ENCODE results near the gene SP8.

SP8 gene

GRCh38 chr7:20797042-20797461, 10.4 kb upstream of the SP8 start:
- Mint-ChIP-seq H3K4me3 (peak overlapping the region; percentile 89), H3K4me1 (peaks cover 38% of the 10 kb centered on the region), H3K27ac (no peak overlapping the region), H3K27me3 (ENCODE audit: low read depth, poor library complexity) (peaks cover 85% of the 10 kb centered on the region), H3K9me3 (no peaks in the 10 kb centered on the region), H3K36me3 (ENCODE audit: low read depth) (no peaks in the 10 kb centered on the region)
- no peak for DNase-seq
- TF ChIP-seq CTCF (IDR thresholded peaks at IDR 0.05), result no peak

- H3K27me3 Mint-ChIP-seq (ENCODE audit: low read depth, poor library complexity), result peaks cover 88% of the 10 kb centered on the region
- H3K4me1 Mint-ChIP-seq, result peaks cover 43% of the 10 kb centered on the region
- peak overlapping the region; percentile 89 for H3K4me3 Mint-ChIP-seq
- no peak overlapping the region for H3K27ac Mint-ChIP-seq
- no peaks in the 10 kb centered on the region for H3K9me3 Mint-ChIP-seq
- TF ChIP-seq CTCF (IDR thresholded peaks at IDR 0.05), result no peak
- no peaks in the 10 kb centered on the region for H3K36me3 Mint-ChIP-seq (ENCODE audit: low read depth)
- DNase-seq, result no peak
These were observed 9.8 kb upstream of the SP8 start for GRCh38 chr7:20796500-20796899.

GRCh38 chr7:20795881-20796280, 9.2 kb upstream of the SP8 start:
- Mint-ChIP-seq H3K27ac (no peak overlapping the region), H3K36me3 (ENCODE audit: low read depth) (no peaks in the 10 kb centered on the region), H3K9me3 (no peaks in the 10 kb centered on the region), H3K4me1 (peaks cover 49% of the 10 kb centered on the region), H3K27me3 (ENCODE audit: low read depth, poor library complexity) (peaks cover 92% of the 10 kb centered on the region), H3K4me3 (no peak overlapping the region)
- DNase-seq, result no peak
- no peak for TF ChIP-seq CTCF (IDR thresholded peaks at IDR 0.05)

- TF ChIP-seq CTCF (IDR thresholded peaks at IDR 0.05), result no peak
- no peak for DNase-seq
- H3K27me3 Mint-ChIP-seq (ENCODE audit: low read depth, poor library complexity), result peaks cover 93% of the 10 kb centered on the region
- H3K4me1 Mint-ChIP-seq, result peaks cover 53% of the 10 kb centered on the region
- no peaks in the 10 kb centered on the region for H3K9me3 Mint-ChIP-seq
- no peaks in the 10 kb centered on the region for H3K36me3 Mint-ChIP-seq (ENCODE audit: low read depth)
- H3K4me3 Mint-ChIP-seq, result no peak overlapping the region
- H3K27ac Mint-ChIP-seq, result no peak overlapping the region
These were observed 8.7 kb upstream of the SP8 start for GRCh38 chr7:20795361-20795760.

- TF ChIP-seq CTCF (IDR thresholded peaks at IDR 0.05), result no peak
- Mint-ChIP-seq H3K27me3 (ENCODE audit: low read depth, poor library complexity) (peaks cover 93% of the 10 kb centered on the region), H3K27ac (no peak overlapping the region), H3K36me3 (ENCODE audit: low read depth) (no peaks in the 10 kb centered on the region), H3K4me1 (peaks cover 57% of the 10 kb centered on the region), H3K4me3 (no peak overlapping the region), H3K9me3 (no peaks in the 10 kb centered on the region)
- no peak for DNase-seq
These were observed 8.0 kb upstream of the SP8 start for GRCh38 chr7:20794676-20795075.

- DNase-seq, result no peak
- Mint-ChIP-seq H3K36me3 (ENCODE audit: low read depth) (no peaks in the 10 kb centered on the region), H3K9me3 (no peaks in the 10 kb centered on the region), H3K4me1 (peaks cover 52% of the 10 kb centered on the region), H3K27me3 (ENCODE audit: low read depth, poor library complexity) (peaks cover 93% of the 10 kb centered on the region), H3K27ac (no peak overlapping the region), H3K4me3 (peak overlapping the region; percentile 68)
- no peak for TF ChIP-seq CTCF (IDR thresholded peaks at IDR 0.05)
These were observed 7.2 kb upstream of the SP8 start for GRCh38 chr7:20793694-20794394.

All from nephron progenitor cell (in vitro differentiated cells).